ENCODE results near the gene KCNK4.
A peak's percentile ranks its signal among the peaks of the same experiment; 100 is the strongest.

The KCNK4 gene

GRCh38 chr11:64253481-64253880, 37.6 kb upstream of the KCNK4 start:
- DNase-seq (ENCODE audit: low spot score): peak; percentile 36

GRCh38 chr11:64254326-64254725, 36.8 kb upstream of the KCNK4 start:
- DNase-seq (ENCODE audit: low spot score): no peak

DNA sequence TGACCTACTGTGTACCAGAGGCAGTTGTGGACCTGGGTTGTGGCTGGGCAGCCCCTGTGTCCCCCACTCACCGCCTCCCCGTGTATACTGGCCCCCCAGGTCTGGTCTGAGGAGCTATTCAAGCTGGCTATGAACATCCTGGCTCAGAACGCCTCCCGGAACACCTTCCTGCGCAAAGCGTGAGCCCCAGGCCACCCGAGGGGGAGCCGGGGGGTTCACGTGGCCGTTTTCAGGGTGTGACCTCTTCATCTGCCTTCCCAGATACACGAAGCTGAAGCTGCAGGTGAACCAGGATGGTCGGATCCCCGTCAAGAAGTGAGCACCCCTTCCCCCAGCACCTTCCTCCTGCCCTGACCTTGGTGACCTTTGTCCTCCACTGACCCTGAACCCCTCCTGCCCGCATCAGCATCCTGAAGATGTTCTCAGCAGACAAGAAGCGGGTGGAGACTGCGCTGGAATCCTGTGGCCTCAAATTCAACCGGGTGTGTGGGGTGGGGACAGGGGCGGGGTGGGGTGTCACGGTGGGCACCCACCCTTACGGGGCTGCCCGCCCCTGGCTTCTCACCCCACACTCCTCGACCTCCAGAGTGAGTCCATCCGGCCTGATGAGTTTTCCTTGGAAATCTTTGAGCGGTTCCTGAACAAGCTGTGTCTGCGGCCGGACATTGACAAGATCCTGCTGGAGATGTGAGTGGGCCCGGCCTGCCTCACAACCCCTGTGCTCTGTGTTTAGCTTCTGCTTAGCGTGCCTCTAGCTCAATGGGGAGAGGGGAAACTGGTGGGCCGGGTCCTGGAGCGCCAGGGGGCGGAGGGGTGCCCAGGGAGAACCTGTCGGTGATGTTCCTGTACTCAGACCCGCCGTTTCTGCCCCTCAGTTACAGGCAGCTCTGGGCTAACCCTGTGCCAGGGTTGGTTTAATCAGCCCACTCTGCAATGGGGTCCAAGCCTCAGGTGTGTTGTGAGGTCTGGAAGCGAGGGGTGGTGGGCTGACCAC, 35.7 kb upstream of the KCNK4 start:
- DNase-seq (ENCODE audit: low spot score): no peak

DNA sequence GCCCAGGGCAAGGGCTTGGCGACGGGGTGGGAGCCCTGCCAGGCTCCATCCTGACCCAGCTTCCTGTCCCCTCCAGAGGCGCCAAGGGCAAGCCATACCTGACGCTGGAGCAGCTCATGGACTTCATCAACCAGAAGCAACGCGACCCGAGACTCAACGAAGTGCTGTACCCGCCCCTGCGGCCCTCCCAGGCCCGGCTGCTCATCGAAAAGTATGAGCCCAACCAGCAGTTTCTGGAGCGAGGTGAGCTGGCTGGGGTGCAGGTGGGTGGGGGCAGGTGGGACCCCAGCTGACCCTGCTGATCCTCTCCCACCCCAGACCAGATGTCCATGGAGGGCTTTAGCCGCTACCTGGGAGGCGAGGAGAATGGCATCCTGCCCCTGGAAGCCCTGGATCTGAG, 34.8 kb upstream of the KCNK4 start:
- DNase-seq (ENCODE audit: low spot score): no peak

- no peak for DNase-seq (ENCODE audit: low spot score)
Measured at GRCh38 chr11:64258356-64258755, 32.7 kb upstream of the KCNK4 start.

DNA sequence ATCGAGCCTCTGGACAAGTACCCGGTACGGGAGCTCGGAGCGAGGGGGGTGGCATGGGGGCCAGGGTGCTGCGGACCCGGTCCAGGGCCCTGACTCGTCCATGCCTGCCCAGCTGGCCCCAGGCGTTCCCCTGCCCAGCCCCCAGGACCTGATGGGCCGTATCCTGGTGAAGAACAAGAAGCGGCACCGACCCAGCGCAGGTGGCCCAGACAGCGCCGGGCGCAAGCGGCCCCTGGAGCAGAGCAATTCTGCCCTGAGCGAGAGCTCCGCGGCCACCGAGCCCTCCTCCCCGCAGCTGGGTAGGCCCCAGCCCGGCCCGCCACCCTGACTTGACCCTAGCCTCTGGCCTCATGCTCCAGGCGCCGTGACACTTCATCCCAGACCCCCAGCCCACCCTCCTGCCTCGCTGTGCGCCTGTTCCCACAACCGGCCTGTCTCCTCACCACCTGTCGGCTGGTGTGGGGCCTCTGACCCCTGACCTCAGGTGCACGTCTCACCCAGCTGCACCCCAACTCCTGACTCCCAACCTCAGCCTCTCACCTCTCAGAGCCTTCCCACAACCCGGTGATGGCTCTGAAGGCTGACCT, 32.1 kb upstream of the KCNK4 start:
- DNase-seq (ENCODE audit: low spot score): no peak

DNA sequence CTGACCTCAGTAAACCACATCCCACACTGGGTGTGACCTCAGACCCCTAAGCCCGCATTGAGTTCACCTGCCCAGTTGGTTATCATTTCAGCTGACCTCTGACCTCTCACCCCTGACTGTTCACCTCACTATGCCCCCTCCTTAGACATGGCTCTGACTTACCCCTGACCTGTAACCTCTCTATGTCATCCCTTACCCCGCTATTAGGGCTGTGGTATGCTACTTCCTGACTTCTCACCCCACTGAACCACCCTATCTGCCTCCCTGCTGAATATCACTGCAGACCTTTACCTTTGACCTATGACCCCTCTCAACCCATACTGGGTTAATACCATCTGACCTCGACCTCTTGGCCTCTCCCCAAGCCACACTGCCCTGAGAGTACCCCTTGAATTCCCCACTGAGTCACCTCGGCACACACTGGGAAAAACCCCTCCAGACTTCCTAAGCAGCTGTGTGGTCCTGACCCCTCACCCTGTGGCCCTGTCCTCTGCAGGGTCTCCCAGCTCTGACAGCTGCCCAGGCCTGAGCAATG, 31.5 kb upstream of the KCNK4 start:
- DNase-seq (ENCODE audit: low spot score): no peak

- no peak for DNase-seq (ENCODE audit: low spot score)
Measured at GRCh38 chr11:64260147-64260708, 30.9 kb upstream of the KCNK4 start.

DNA sequence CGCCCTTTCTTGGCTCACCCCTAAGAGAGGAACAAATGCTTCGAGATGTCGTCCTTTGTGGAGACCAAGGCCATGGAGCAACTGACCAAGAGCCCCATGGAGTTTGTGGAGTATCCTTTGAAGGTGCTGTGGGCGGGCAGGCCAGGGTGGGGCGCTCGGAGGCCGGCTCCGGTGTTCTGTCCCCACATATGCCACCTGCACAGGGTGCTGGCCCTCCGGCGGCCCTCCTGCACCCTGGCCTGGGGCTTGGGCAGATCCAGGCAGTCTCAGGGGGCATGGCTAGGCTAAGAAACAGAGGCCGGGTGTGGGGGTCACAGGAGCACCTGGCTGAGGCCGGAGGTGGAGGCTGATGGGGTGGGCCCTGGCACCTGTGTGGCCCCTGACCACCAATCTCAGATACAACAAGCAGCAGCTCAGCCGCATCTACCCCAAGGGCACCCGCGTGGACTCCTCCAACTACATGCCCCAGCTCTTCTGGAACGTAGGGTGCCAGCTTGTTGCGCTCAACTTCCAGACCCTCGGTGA, 29.5 kb upstream of the KCNK4 start:
- no peak for DNase-seq (ENCODE audit: low spot score)

DNA sequence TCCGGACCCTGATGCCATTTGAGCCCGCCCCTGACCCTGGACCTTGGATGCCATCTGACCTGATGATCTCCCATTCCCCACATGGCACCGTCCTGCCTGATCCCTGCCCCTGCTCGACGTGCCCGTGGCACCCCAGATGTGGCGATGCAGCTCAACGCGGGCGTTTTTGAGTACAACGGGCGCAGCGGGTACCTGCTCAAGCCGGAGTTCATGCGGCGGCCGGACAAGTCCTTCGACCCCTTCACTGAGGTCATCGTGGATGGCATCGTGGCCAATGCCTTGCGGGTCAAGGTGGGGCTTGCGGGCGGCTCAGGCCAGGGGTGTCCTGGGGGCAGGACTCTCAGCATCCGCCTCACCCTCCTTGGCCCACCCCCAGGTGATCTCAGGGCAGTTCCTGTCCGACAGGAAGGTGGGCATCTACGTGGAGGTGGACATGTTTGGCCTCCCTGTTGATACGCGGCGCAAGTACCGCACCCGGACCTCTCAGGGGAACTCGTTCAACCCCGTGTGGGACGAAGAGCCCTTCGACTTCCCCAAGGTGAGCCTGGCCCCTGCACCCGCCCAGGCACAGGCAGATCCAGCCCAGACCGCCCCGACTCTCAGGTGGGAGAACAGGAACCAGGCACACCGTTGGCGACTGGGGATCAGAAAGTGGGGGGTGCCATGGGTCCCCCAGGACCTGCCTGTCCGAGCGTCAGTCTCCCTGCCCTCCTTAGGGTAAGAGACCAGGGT, 28.7 kb upstream of the KCNK4 start:
- DNase-seq (ENCODE audit: low spot score): no peak

- DNase-seq (ENCODE audit: low spot score): no peak
Measured at GRCh38 chr11:64263021-64263946, 27.8 kb upstream of the KCNK4 start.

GRCh38 chr11:64263947-64264317, 27.2 kb upstream of the KCNK4 start:
- DNase-seq (ENCODE audit: low spot score): no peak

- no peak for DNase-seq (ENCODE audit: low spot score)
Measured at GRCh38 chr11:64264371-64264852, 26.7 kb upstream of the KCNK4 start.

DNA sequence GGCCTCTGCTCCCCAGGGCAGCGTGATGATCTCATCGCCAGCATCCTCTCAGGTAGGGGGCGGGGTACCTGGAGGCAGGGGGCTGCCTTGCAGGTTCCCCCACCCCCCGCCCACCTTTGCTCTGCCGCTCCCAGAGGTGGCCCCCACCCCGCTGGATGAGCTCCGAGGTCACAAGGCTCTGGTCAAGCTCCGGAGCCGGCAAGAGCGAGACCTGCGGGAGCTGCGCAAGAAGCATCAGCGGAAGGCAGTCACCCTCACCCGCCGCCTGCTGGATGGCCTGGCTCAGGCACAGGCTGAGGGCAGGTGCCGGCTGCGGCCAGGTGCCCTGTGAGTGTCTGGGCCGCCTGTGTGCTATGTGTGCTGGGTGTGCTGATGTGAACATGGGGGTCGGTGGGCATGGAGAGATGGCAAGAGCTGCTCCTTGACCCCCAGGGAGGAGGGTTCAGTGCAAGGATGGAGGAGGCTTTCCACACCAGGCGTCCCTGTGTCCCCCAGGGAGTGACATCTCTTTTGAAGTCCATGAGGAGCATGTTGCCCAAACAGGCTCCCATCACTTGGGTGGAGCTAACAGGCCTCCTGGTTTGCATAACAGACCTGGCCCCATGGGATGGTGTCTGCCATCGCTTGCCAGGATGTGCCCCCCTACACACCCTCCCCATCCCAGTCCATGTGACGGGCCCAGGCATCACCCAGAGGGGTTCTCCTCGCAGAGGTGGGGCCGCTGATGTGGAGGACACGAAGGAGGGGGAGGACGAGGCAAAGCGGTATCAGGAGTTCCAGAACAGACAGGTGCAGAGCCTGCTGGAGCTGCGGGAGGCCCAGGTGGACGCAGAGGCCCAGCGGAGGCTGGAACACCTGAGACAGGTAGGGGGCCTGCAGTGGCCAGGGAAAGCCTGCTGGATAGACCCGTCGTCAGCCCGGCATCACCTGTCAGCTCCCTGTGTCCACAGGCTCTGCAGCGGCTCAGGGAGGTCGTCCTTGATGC, 25.6 kb upstream of the KCNK4 start:
- no peak for DNase-seq (ENCODE audit: low spot score)

GRCh38 chr11:64266339-64266738, 24.8 kb upstream of the KCNK4 start:
- no peak for DNase-seq (ENCODE audit: low spot score)

DNA sequence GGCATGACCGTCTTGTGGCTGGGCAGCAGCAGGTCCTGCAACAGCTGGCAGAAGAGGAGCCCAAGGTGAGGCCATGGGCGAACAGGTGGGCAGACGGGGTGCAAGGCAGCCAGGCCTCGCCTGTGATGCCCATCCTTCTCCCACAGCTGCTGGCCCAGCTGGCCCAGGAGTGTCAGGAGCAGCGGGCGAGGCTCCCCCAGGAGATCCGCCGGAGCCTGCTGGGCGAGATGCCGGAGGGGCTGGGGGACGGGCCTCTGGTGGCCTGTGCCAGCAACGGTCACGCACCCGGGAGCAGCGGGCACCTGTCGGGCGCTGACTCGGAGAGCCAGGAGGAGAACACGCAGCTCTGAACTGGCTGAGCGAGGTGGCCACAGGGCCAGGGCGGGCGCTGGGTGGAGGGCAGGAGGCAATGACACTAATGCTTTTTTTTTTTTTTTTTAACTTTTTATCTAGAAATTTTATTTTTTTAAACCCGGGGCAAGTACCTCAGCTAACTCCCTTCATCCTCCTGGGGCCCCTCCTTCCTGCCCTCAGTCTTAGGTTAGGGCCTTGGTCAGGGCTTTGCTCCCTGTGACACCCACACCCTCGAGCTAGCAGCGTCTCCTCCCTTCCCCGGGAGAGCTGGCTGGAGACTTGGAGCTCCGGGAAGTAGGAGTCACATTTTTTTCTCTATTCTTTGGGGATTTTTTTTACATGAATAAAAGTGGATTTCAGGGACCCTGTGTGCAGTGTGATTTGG, 23.7 kb upstream of the KCNK4 start:
- no peak for DNase-seq (ENCODE audit: low spot score)

DNA sequence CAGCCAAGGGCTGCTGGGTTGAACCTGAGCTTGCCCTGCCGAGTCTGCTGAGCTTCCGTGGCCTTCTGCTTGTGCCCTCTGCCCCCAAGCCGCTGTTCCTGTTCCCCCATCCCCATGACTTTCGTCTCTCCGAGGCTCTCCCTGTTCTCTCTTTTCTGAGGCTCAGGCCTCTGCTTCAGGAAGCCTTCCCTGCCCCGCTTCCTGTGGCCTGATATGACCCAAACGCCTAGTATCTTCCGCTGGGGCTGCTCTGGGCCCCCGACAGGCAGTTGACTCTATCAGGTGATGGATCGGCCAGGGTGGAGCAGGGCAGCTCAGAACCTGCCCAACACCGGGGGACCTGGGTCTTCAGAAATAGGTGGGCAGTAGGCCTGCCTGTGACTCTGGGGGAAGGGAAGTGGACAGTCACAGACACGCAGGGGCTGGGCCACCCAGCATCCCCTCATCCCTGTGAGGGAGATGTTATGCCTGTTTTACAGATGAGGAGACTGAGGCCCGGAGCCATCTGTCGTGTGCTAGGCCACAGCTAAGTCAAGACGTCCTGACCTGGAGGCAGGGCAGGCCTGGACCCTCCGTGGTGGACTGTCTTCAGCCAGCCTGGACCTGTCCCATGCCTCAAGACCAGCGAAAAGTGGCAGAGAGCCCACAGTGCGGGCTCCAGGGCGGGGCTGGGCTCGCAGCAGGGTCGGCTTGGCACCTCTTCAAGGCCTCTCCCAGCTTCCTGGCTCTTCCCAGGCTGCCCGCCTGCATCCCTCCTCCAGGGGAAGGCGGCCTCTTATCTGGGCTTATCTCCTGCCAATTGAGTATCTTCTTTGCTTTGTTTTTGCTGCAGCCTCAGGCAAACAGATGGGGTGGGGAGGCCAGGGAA, 22.8 kb upstream of the KCNK4 start:
- peak; percentile 70 for DNase-seq (ENCODE audit: low spot score)

Data from hematopoietic multipotent progenitor cell treated with erythropoietin and hydrocortisone succinate and interleukin-3 and kit ligand, for 17 days (in vitro differentiated cells).